NCI-H187 (cell line): Measurements from ENCODE around the gene PSG1.
"Not testable (repeated sequence)": the region's sequence is repeated elsewhere in the genome, so short reads cannot be mapped to it uniquely, and the experiment has no call there.

ENCODE experiments used
- DNase-seq, 2 experiments: peaks; one replicate each; lab custom pipeline; 2025; lab: John Stamatoyannopoulos, UW

Gene PSG1

DNA sequence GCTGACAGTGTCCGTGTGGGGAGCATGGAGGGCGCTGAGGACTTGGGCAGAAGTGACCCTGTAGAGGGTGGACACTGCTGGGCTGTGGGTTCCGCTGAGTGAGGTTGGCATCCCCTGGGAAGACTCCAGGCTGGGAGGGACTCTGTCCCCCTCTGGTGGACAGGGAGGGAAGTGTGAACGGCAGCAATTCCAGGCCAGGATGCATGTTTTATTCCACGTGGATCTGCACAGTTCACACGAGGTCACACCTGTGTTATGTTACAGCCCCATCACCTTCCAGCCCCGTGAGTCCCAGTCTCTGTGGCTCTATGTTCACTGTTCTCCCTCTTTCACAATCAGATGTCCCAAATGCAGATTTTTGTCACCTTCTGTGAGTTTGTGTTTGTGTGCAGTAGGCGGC, 1.8 kb upstream of the PSG1 start:
- not testable (repeated sequence) for DNase-seq

DNA sequence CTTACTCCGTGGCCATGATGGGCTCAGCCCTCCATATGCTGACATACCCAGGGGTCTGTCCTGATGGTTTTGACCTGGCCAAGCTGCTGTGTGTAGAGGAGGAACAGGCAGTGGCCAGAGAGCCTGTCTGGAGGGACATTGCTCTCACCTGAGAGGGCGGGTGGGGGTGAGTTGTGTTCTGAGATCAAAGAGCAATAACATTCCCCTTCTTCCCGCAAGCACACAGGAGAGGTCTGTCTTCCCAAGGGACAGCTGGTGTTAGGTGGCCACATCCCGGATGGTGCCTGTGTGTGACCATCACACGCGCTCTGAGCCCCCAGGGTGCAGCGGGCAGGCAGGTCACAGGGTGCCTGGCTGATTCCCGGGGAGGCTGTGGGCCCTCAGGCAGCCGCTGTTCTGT, 1.1 kb upstream of the PSG1 start:
- DNase-seq, result not testable (repeated sequence)

DNA sequence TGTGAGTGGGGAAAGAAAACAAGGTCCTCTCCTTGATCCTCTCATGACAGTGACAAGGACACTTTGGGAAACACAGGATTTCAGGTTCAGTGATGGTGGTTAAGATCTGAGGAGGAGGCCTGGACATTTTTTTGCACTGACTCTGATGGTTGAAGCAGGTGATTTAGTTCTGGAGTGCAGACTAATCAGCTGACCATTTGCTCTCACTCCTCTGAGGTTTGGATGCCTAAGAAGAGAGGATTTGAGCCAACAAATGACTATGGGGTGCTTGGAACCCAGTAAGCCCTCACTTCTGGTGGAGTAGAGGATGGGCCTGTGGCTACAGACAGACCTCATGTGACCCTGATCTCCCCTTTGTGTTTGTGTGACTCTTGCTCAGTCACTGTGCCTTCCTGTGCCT, 2.9 kb downstream of the PSG1 start:
- DNase-seq, result not testable (repeated sequence)

DNA sequence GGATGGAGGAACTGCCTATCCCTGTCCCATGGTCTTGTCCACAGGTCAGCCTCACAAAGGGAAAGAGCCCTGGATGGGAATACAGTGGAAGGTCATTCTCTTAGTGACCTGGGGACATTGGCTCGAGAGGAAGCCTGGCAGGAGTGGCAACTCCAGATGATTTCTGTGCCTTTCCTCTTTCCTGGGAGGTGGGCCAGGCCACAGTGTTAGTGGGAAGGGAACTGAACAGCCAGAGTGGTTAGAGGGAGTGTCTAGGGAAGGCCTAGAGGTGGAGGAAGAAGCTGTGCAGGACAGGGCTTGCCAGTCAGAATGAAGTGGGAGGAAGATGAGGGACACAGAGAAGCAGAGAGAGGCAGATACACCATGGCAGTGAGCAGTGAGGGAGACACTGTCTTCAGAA, 3.6 kb downstream of the PSG1 start:
- not testable (repeated sequence) for DNase-seq

DNA sequence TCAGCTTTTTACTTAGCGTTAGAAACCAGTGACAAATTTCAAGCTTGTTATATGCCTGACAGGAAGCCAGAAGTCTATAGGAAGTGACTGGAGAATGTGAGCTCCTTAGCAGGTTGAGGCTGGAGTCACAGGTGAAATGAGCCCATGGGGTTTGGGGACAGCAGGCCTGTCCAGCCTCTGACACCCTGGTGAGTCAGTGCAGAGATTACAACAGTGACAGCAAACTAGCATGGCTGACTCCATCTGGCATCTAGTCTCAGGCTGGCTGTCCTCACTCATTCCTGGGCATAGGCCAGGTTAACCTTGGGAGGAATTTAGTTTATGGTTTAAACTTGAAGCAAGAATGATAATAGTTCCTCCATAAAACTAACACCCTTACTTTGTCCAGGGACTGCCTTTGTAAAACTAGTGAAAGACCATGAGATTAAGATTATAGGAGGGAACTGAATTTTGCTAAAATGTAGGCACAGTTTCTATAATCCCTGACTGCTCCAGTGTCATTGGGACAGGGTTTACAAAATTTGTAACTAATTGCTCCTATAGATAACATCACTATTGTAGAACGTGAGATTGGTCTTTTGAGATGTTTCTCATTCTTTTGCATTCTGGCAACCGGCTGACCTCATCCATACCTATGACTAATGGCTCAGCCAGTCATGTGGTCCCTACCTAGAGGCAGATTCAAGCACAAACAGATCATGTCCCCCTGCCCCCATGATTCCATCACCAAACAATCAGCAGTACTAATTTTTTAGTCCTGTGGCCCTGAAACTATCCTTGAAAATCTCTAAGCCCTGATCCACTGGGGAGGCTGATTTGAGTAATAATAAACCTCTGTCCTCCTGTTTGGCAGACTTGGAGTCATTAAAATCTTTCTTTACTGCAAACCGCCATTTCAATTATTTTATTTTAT, 4.4 kb downstream of the PSG1 start:
- not testable (repeated sequence) for DNase-seq

DNA sequence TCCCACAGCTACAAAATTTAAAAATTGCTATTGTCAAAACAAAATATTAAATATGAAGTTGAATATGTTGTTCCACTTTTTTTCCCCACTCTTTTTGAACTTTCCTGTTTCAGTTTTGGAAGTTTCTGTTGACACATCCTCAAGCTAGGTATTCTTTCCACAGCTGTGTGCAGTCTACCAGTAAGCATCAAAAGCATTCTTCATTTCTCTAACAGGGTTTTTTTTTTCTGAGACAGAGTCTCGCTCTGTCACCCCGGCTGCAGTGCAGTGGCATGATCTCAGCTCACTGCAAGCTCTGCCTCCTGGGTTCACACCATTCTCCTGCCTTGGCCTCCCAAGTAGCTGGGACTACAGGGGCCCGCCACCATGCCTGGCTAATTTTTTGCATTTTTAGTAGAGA, 5.4 kb downstream of the PSG1 start:
- not testable (repeated sequence) for DNase-seq

DNA sequence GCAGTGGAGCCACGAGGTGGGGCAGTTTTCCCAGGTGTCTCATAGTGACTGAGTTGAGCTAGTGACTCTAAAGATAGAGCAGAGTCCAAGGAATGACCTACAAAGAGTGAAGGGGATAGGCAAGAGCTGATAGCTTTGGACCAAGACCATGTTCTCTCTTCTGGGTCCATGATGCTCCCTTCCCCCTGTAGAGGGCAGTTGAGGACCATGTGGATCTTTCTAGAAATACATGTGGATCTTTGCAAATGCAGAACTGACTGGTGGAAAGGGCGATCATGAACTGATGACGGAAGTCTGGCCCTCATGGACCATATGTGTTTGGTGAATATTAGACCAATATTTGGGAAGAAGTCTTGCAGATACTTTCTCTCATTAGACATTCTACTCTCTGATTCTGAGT, 6.9 kb downstream of the PSG1 start:
- DNase-seq, result no peak

DNA sequence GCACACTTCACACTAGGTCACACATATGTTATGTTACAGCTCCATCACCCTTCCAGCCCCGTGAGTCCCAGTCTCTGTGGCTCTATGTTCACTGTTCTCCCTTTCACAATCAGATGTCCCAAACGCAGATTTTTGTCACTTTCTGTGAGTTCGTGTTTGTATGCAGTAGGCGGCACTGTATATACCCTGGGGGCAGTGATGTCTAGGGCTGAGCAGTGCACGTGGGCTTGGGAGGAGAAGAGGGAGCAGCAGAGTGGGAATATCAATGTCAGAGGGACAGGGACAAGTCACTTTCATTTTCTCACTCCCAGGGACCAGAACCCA, 22.0 kb downstream of the PSG1 start:
- no peak for DNase-seq

DNA sequence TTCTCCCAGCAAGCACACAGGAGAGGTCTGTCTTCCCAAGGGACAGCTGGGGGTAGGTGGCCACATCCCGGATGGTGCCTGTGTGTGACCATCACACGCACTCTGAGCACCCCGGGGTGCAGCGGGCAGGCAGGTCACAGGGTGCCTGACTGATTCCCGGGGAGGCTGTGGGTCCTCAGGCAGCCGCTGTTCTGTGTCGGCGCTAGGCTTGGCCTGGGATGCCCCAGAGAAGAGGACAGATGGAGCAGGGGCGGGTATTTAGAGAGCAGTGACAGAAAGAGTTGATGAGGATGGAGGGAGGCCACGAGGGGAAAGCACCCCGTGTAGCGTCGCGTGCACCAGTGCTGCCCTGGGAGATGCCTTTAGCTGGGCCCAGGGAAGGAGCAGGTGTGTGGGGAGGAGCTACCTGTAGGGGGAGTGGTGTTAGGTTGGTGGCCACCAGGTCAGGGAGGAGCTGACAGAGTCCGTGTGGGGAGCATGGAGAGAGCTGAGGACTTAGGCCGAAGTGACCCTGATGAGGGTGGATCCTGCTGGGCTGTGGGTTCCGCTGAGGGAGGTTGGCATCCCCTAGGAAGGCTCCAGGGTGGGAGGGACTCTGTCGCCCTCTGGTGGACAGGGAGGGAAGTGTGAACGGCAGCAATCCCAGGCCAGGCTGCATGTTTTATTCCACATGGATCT, 22.5 kb downstream of the PSG1 start:
- DNase-seq, result not testable (repeated sequence)

DNA sequence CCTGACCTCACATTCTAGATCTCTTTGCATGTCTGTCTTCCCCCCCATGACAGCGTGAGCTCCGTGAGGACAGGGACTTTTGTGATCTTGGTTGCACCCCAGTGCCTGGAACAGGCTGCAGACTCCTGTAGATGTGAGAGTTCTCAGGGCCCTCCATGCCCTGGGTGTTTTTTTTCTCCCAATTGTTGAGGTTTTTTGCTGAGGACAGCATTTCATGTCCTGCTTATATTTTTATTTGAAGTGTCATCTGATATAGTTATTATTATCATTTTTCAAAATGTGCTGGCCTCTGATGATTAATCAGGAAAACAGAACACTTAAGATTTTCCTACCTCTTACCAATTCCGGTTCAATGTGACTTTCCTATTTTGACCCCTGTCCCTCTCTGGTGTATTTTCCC, 24.8 kb downstream of the PSG1 start:
- DNase-seq, result not testable (repeated sequence)

DNA sequence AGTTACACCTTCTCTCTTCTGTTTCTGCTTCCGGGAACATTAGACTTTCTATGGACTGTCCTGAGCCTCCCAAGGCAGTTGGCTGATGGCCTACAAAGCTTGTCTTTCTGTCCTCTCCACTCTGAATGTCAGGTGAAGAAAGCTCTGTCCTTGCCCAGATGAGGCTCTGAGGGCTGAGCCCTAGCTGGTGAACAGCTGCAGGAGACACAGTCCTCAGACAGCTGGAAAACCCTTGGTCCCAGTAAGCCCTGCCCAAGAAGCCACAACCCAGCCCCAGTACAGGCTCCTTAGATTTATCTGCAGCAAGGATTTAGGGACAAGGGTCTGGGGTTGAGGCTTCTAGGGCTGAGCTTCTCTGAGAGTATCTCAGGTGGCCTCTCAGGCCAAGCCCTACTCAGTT, 26.3 kb downstream of the PSG1 start:
- DNase-seq, result not testable (repeated sequence)

DNA sequence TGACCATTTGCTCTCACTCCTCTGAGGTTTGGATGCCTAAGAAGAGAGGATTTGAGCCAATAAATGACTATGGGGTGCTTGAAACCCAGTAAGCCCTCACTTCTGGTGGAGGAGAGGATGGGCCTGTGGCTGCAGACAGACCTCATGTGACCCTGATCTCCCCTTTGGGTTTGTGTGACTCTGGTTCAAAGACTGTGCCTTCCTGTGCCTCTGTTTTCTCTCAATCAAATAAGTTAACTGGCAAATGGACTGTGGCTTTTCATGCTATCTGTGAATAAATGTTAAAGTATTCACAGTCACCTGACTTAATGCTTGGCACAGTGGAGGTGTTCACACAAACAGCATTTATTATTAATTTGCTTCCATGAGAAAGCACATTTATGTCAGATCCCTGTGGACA, 26.7 kb downstream of the PSG1 start:
- not testable (repeated sequence) for DNase-seq

DNA sequence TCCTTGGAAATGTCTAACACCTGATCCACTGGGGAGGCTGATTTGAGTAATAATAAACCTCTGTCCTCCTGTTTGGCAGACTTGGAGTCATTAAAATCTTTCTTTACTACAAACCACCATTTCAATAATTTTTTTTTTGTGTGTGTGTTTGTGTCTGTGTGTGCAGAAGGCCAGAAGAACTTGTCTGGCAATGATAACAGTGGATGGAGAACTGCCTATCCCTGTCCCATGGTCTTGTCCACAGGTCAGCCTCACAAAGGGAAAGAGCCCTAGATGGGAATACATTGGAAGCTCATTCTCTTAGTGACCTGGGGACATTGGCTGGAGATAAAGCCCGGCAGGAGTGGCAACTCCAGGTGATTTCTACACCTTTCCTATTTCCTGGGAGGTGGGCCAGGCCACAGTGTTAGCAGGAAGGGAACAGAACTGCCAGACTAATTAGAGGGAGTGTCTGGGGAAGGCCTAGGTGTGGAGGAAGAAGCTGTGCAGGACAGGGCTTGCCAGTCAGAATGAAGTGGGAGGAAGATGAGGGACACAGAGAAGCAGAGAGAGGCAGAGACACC, 27.7 kb downstream of the PSG1 start:
- not testable (repeated sequence) for DNase-seq

DNA sequence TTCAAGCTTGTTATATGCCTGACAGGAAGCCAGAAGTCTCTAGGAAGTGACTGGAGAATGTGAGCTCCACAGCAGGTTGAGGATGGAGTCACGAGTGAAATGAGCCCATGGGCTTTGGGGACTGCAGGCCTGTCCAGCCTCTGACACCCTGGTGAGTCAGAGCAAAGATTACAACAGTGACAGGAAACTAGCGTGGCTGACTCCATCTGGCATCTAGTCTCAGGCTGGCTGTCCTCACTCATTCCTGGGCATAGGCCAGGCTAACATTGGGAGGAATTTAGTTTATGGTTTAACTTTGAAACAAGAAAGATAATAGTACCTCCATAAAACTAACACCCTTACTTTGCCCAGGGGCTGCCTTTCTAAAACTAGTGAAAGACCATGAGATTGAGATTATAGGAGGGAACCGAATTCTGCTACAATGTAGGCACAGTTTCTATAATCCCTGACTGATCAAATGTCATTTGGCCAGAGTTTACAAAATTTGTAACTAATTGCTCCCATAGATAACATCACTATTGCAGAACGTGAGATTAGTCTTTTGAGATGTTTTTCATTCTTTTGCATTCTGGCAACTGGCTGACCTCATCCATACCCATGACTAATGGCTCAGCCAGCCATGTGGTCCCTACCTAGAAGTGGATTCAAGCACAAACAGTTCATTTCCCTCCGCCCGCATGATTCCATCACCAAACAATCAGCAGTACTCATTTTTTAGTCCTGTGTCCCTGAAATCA, 28.4 kb downstream of the PSG1 start:
- DNase-seq, result no peak

DNA sequence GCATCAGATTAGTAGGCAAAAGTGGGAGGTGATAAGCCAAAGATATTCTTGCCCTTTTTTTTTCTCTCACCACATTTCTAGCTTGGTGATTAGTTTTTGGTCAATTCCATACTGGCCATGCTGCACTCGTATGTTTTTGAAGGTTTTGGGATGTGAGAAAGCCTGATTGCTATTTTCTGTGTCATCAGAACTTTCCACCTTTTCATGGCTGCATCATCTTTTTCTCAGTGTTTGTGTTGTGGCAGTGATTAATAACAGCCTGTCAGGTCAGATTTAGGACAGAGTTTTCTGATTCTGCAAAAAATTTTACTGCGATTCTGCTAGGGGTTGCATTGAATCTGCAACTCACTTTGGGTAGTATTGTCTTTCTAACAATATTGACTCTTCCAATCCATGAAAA, 32.9 kb downstream of the PSG1 start:
- no peak for DNase-seq

DNA sequence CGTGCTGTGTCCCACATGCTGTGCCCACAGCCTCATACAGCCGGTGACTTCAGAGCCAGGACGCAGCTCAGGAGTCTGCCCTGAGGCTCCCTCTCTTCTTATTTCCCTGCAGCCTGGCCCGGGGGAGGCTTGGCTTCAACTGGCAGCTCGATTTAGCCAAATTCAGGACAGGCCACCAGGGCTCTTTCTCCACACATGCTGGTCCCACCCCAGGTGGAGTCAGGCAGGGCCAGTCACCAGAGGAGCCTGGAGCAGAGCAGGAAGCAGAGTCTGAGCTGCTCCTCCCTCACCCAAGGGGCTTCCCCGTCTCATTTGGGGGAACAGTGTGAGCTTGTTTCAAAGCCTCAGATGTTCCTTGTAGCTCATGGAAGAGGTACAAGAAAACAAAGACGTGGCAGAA, 35.9 kb downstream of the PSG1 start:
- not testable (repeated sequence) for DNase-seq

DNA sequence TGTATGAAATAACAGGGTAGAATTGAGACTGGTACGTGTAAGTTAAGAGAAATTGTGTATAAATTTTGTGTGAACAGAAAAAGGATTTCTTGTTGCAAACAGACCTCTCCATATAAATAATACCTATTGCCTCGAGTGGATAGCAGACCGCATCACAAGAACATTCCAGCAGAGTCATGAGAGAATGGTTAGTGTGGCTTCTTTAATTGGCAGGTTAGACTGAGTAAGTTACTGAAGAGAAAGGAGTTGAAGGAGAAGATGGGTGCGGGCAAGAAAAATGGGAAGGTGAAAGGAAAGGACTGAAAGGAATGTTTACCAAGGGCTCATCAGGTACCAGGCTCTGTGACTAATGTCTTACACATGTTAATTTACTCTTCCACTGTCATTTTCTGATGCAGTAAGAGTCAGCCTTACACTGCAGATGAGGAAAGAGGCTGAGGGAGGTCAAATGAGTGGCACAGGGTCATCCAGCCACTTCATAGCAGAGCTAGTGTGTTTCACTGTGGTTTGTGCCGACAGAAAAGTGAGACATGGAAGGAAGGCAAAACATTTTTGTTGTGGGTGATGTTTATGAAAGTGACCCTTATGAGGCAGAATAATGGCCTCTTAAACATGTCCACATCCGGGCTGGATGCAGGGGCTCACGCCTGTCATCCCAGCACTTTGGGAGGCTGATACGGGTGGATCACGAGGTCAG, 46.6 kb downstream of the PSG1 start:
- DNase-seq, result not testable (repeated sequence)

DNA sequence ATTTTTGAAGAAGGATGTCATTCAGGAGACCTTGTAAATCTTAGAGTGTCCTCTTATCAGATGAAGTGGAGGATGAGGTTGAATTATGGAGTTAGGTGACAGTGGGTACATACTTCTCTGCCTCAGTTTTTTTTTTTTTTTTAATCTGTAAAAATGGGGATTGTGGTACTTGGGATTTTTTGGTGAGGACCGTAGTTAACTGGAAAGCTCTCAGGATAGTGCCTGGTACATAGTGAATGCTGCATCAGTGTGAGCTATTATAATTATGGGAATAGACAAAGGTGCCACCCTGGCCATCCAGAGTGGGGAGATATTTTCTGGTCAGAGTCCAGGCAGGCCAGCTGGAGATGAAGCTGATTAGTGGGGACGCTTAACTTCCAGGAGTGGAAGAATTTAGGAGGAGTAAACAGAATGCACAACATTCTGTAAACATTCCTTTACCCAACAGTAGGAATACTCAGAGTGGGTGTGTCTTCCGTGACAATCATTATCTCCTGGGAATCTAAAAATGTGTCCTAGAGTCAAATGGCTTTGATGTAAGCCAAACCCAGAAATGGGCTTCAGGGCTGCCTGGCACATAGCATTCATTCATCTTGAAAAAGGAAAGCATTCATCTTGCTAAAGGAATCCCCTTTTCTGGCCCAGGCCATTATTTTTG, 47.4 kb downstream of the PSG1 start:
- not testable (repeated sequence) for DNase-seq

DNA sequence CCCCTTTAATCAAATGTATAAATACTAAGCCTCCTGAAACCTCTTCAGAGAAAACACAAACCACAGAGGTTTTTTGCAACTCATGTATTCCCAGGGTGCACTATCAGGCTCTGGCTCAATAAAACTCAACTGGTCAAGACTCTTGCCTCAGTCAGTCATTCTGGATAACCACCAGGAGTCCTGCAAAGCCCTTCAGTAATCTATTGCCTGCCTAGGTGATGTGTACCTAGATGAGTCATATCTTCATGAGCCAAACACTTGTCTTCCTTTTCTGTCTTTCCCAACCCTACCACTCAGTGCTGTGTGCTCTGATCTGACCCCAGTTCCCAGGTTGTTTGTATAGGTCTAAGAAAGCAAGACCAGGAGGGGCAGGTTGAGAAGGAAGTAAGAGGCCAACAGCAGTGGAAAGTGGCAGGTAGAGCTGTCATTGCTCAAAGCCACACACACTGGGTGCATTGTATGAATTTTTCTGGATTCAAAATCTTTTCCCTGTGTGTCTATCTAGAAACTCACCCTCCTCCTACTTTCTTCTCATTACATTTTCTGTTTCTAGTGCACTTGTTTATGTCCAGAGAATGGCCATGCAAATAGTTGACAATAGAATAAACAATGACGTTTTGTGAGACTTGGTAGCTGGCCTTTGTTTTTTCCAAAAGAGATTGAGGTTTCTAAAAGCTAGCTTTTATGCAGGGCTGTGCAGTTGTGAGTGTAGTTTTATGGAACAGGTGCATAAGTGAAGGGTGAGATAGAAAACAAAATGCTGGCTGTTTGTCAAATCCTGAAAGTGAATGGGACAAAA, 48.1 kb downstream of the PSG1 start:
- DNase-seq, result no peak

DNA sequence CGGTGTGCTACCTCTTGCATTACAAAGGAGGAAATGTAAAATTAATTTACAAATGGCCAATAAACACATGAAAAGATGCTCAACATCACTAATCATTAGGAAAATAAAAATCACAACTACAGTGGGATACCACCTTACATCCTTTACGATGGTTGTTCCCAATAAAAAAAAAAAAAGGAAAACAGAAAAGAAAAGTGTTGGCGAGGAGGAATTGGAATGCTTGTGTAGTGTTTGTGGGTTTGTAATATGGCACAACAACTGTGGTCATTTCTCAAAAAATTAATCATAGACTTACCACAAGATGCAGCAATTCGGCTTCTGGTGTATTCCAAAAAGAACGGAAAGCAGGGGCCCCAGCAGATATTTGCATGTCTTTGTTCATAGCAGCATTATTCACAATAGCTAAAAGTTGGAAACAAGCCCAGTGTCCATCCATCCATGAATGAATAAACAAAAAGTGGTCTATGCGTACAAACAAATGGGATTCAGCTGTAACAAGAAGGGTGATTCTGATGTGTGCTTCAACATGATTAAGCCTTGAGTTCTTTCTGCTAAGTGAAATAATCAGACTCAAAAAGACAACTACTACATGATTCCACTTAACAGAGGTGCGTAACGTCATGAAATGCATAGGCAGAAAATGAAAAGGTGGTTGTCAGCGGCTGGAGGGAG, 58.1 kb downstream of the PSG1 start:
- not testable (repeated sequence) for DNase-seq
